SK-N-SH treated with all-trans-retinoic acid at 6 μM for 48 hours (cell line): ENCODE results near the gene SMG5.

Source experiments
- ATAC-seq: fragments of 200-7000 bp; cut with Tn5 transposase; 3 replicates; pipeline ENCODE4 v1.9.1; 2020; ENCODE audit warnings: mild to moderate bottlenecking, moderate library complexity
- ARNTL ChIP-seq: fragments of 450-650 bp; formaldehyde crosslinking; IDR thresholded peaks from 2 replicates; pipeline ENCODE4 v1.5.0; 2020; ENCODE audit warnings: low read depth, mild to moderate bottlenecking, moderate library complexity, borderline replicate concordance
- BACH2 ChIP-seq: fragments of 250-450 bp; sonication (Bioruptor Pico); IDR thresholded peaks from 2 replicates; pipeline ENCODE4 v1.9.0; 2021; ENCODE audit warnings: mild to moderate bottlenecking, borderline replicate concordance
- CREB5 ChIP-seq: fragments of 250-450 bp; sonication (Bioruptor Pico); IDR thresholded peaks from 2 replicates; pipeline ENCODE4 v1.5.1; 2020; ENCODE audit warnings: low read depth, mild to moderate bottlenecking, moderate library complexity
- CSDC2 ChIP-seq: fragments of 250-450 bp; sonication (Bioruptor Pico); IDR thresholded peaks from 2 replicates; pipeline ENCODE4 v1.5.0; 2020; ENCODE audit warnings: mild to moderate bottlenecking, moderate library complexity
- CSRNP3 ChIP-seq: fragments of 250-450 bp; sonication (Bioruptor Pico); IDR thresholded peaks from 2 replicates; pipeline ENCODE4 v1.5.1; 2021; ENCODE audit warnings: mild to moderate bottlenecking, moderate library complexity
- GLIS3 ChIP-seq: fragments of 250-450 bp; sonication (Bioruptor Pico); IDR thresholded peaks from 2 replicates; pipeline ENCODE4 v1.5.0; 2020; ENCODE audit warnings: mild to moderate bottlenecking, moderate library complexity
- ISL1 ChIP-seq: fragments of 250-450 bp; sonication (Bioruptor Pico); IDR thresholded peaks from 2 replicates; pipeline ENCODE4 v2.1.2; 2022; ENCODE audit warnings: mild to moderate bottlenecking, moderate library complexity
- PATZ1 ChIP-seq: fragments of 250-450 bp; sonication (Bioruptor Pico); IDR thresholded peaks from 2 replicates; pipeline ENCODE4 v1.8.0; 2020; ENCODE audit warnings: mild to moderate bottlenecking, moderate library complexity, borderline replicate concordance
- POU6F1 ChIP-seq: fragments of 250-450 bp; sonication (Bioruptor Pico); IDR thresholded peaks from 2 replicates; pipeline ENCODE4 v1.8.0; 2021; ENCODE audit warnings: low read depth, mild to moderate bottlenecking, moderate library complexity, borderline replicate concordance
- RARB ChIP-seq: fragments of 250-450 bp; sonication (Bioruptor Pico); IDR thresholded peaks from 2 replicates; pipeline ENCODE4 v1.8.0; 2021; ENCODE audit warnings: mild to moderate bottlenecking, moderate library complexity
- SNAI2 ChIP-seq: fragments of 250-450 bp; sonication (Bioruptor Pico); IDR thresholded peaks from 2 replicates; pipeline ENCODE4 v1.5.0; 2020; ENCODE audit warnings: mild to moderate bottlenecking, moderate library complexity
- TCF4 ChIP-seq: fragments of 250-450 bp; sonication (Bioruptor Pico); IDR thresholded peaks from 2 replicates; pipeline ENCODE4 v1.8.0; 2021; ENCODE audit warnings: mild to moderate bottlenecking, moderate library complexity, borderline replicate concordance
- TSHZ2 ChIP-seq: fragments of 250-450 bp; sonication (Bioruptor Pico); IDR thresholded peaks from 2 replicates; pipeline ENCODE4 v1.5.0; 2020; ENCODE audit warnings: mild to moderate bottlenecking, moderate library complexity
- ZC3H10 ChIP-seq: fragments of 250-450 bp; sonication (Bioruptor Pico); IDR thresholded peaks from 2 replicates; pipeline ENCODE4 v1.5.1; 2021; ENCODE audit warnings: mild to moderate bottlenecking, moderate library complexity
- ZFP3 ChIP-seq: fragments of 250-450 bp; sonication (Bioruptor Pico); IDR thresholded peaks from 2 replicates; pipeline ENCODE4 v1.5.0; 2020; ENCODE audit warnings: mild to moderate bottlenecking, moderate library complexity
- ZFP30 ChIP-seq: fragments of 450-650 bp; formaldehyde crosslinking; IDR thresholded peaks from 2 replicates; pipeline ENCODE4 v1.5.0; 2022; ENCODE audit warnings: mild to moderate bottlenecking, moderate library complexity
- ZNF565 ChIP-seq: fragments of 450-650 bp; formaldehyde crosslinking; conservative IDR thresholded peaks from 2 replicates; pipeline ENCODE4 v1.5.0; 2020; ENCODE audit warnings: low read depth, mild to moderate bottlenecking, moderate library complexity
- ZNF70 ChIP-seq: fragments of 450-650 bp; formaldehyde crosslinking; IDR thresholded peaks from 2 replicates; pipeline ENCODE4 v1.5.0; 2020; ENCODE audit warnings: mild to moderate bottlenecking, moderate library complexity
- ZNF8 ChIP-seq: fragments of 450-650 bp; formaldehyde crosslinking; IDR thresholded peaks from 2 replicates; pipeline ENCODE4 v1.5.0; 2020; ENCODE audit warnings: mild to moderate bottlenecking, moderate library complexity

Gene SMG5

GRCh38 chr1:156247460-156248322, 34.9 kb downstream of the SMG5 start, which contains the start of gene PAQR6:
Gene PAQR6, minus strand, starts transcription at chr1:156248056. Its CDS starts 1,325 bp downstream, at chr1:156246731.
- peak; percentile 5 for ATAC-seq
- TF ChIP-seq PATZ1 (no peak), POU6F1 (CRISPR knock-in tag) (no peak), ZFP3 (CRISPR knock-in tag) (no peak), ISL1 (CRISPR knock-in tag) (no peak), ZC3H10 (CRISPR knock-in tag) (no peak), BACH2 (CRISPR knock-in tag) (no peak)

- no peak for TF ChIP-seq TCF4 (CRISPR knock-in tag)
- TF ChIP-seq ISL1 (CRISPR knock-in tag), result no peak
- no peak for TF ChIP-seq ZC3H10 (CRISPR knock-in tag)
- TF ChIP-seq CSRNP3 (CRISPR knock-in tag), result no peak
- TF ChIP-seq ZFP30 (CRISPR knock-in tag), result no peak
- no peak for TF ChIP-seq SNAI2 (CRISPR knock-in tag)
- no peak for TF ChIP-seq ZNF8
- TF ChIP-seq BACH2 (CRISPR knock-in tag), result no peak
- no peak for TF ChIP-seq TSHZ2
- TF ChIP-seq ARNTL (CRISPR knock-in tag), result no peak
- peak; percentile 3; the same call in 2 of the 3 replicates for ATAC-seq
These were observed 35.7 kb downstream of the SMG5 start for GRCh38 chr1:156246781-156247459.

GRCh38 chr1:156246241-156246780, 36.3 kb downstream of the SMG5 start:
- TF ChIP-seq RARB (CRISPR knock-in tag), result no peak
- TF ChIP-seq GLIS3, result no peak
- no peak for TF ChIP-seq ZFP3 (CRISPR knock-in tag)
- no peak for TF ChIP-seq ZNF565 (CRISPR knock-in tag)
- TF ChIP-seq TSHZ2, result no peak
- no peak for TF ChIP-seq POU6F1 (CRISPR knock-in tag)
- TF ChIP-seq ZFP30 (CRISPR knock-in tag), result no peak
- no peak for TF ChIP-seq ZNF8
- TF ChIP-seq ZNF70 (CRISPR knock-in tag), result no peak
- no peak for TF ChIP-seq ARNTL (CRISPR knock-in tag)
- TF ChIP-seq CSDC2, result no peak
- TF ChIP-seq ISL1 (CRISPR knock-in tag), result no peak
- no peak for TF ChIP-seq CREB5 (CRISPR knock-in tag)
- no peak for ATAC-seq
